K562 (cell line): ENCODE results near the gene NFILZ. TPM values are rescaled to one million over a fixed set of nuclear protein-coding genes. Genes with fewer than 3 reads are reported as not detected.

Experiments used
- ATAC-seq: fragments of 200-7000 bp; cut with Tn5 transposase; 3 replicates; pipeline ENCODE4 v1.9.1; 2020; ENCODE audit warnings: moderate library complexity
- BruUV-seq: library from RNA; stranded (reverse); fragments of 400-500 nt; replicated peaks from 2 replicates; lab custom pipeline; 2021; lab: Mats Ljungman, UMichigan
- CTCF ChIA-PET: fragments of 300-600 bp; formaldehyde crosslinking; extraction: SDS; loops from one replicate; lab custom pipeline; 2021; ENCODE audit warnings: low intra/inter-chr PET ratio; lab: Yijun Ruan, JAX
- POLR2A ChIA-PET: fragments of 300-600, 350-650 bp; sonication (Branson Sonifier 250); formaldehyde crosslinking; extraction: SDS; loops from one replicate; lab custom pipeline; 2021; ENCODE audit warnings: antibody characterized with exemption, inconsistent platforms; lab: Yijun Ruan, JAX
- DNase-seq, 4 experiments: peaks; one replicate each; pipeline versions ENCODE4 v3.0.0 to v3.0.0-alpha.2; 2011 to 2018; ENCODE audit warnings: low spot score in 3 of 4, mixed read lengths in 3 of 4; ENCODE audit errors: extremely low read depth in 1 of 4
- FAIRE-seq: peaks from 2 replicates; lab custom pipeline; 2011; peaks lifted over from hg19 to GRCh38; lab: Jason Lieb, UNC
- H2AFZ ChIP-seq: 2 replicates; pipeline ENCODE4 v1.6.0; 2011; ENCODE audit warnings: low read depth, low read length, control low read depth, inconsistent platforms
- H3K27ac ChIP-seq: fragments of 200-600 bp; 3 replicates; pipeline ENCODE4 v1.8.0; 2011; ENCODE audit warnings: low read depth, mild to moderate bottlenecking, control low read depth, inconsistent platforms, low read length, moderate library complexity, mixed read lengths; ENCODE audit errors: extremely low read depth
- H3K27me3 ChIP-seq, 2 experiments: fragments of 300-600 bp in 1 of 2; 2 replicates in 1 of 2; 3 replicates in 1 of 2; pipeline versions ENCODE4 v1.6.0 to v1.8.0; 2011; ENCODE audit warnings: inconsistent platforms in 2 of 2, low read length in 2 of 2, mild to moderate bottlenecking in 1 of 2, mixed read lengths in 1 of 2, moderate library complexity in 1 of 2; ENCODE audit not compliant: control insufficient read depth in 2 of 2, insufficient read depth in 2 of 2
- H3K36me3 ChIP-seq: fragments of 300-600 bp; 3 replicates; pipeline ENCODE4 v1.8.0; 2011; ENCODE audit warnings: mild to moderate bottlenecking, low read length, inconsistent platforms; ENCODE audit not compliant: control insufficient read depth, insufficient read depth
- H3K4me1 ChIP-seq, 2 experiments: fragments of 200-600 bp in 1 of 2; replicated peaks in 1 of 2; 2 replicates in 1 of 2; 3 replicates in 1 of 2; pipeline versions ENCODE4 v1.5.1 to v1.8.0; 2011; ENCODE audit warnings: inconsistent platforms in 2 of 2, low read length in 2 of 2, mild to moderate bottlenecking in 1 of 2, mixed read lengths in 1 of 2, moderate library complexity in 1 of 2; ENCODE audit not compliant: control insufficient read depth in 2 of 2, insufficient read depth in 2 of 2
- H3K4me2 ChIP-seq: 2 replicates; pipeline ENCODE4 v1.6.1; 2011; ENCODE audit warnings: low read length, control low read depth, inconsistent platforms, mixed read lengths; ENCODE audit not compliant: insufficient read depth
- H3K4me3 ChIP-seq: fragments of 200-600 bp; sonication (generic), shearing (Covaris generic); 2 replicates; pipeline ENCODE4 v1.5.1; 2016; ENCODE audit warnings: control low read depth, inconsistent platforms
- H3K79me2 ChIP-seq: fragments of 200-600 bp; 3 replicates; pipeline ENCODE4 v1.8.0; 2011; ENCODE audit warnings: low read length, inconsistent platforms; ENCODE audit not compliant: control insufficient read depth, insufficient read depth
- H3K9ac ChIP-seq, 2 experiments: 2 replicates each; pipeline versions ENCODE4 v1.6.0 to v1.6.1; 2011; ENCODE audit warnings: low read depth in 2 of 2, low read length in 2 of 2, control low read depth in 1 of 2, inconsistent platforms in 1 of 2, mild to moderate bottlenecking in 1 of 2, mixed read lengths in 1 of 2; ENCODE audit not compliant: insufficient read depth in 1 of 2
- H3K9me1 ChIP-seq: one replicate; pipeline ENCODE4 v1.6.0; 2011; ENCODE audit warnings: inconsistent platforms, mild to moderate bottlenecking, low read length, moderate library complexity; ENCODE audit not compliant: control insufficient read depth, insufficient read depth
- H3K9me3 ChIP-seq: replicated peaks from 2 replicates; pipeline ENCODE4 v1.5.1; 2011; ENCODE audit warnings: low read depth, low read length, inconsistent platforms; ENCODE audit not compliant: control insufficient read depth, insufficient read depth
- H4K20me1 ChIP-seq: replicated peaks from 2 replicates; pipeline ENCODE4 v1.6.1; 2011; ENCODE audit warnings: low read length, inconsistent platforms, mixed read lengths; ENCODE audit not compliant: control insufficient read depth, insufficient read depth
- CREB1 ChIP-seq, 2 experiments: sonication (generic) in 1 of 2; formaldehyde crosslinking in 1 of 2; IDR thresholded peaks; 2 replicates each; pipeline versions ENCODE4 v1.6.1 to v1.8.0; 2012 to 2022; ENCODE audit warnings: inconsistent platforms in 1 of 2, mild to moderate bottlenecking in 1 of 2, missing genetic modification reagents in 1 of 2, moderate library complexity in 1 of 2
- MBD2 ChIP-seq: sonication (generic); IDR thresholded peaks from 2 replicates; pipeline ENCODE4 v1.6.1; 2016; ENCODE audit warnings: low read depth, borderline replicate concordance
- ZFP36 ChIP-seq: fragments of 150-350 bp; IDR thresholded peaks from 2 replicates; pipeline ENCODE4 v1.6.1; 2018; ENCODE audit warnings: low read length, low read depth; ENCODE audit not compliant: partially characterized antibody
- ZNF239 ChIP-seq: fragments of 250-450 bp; sonication (Bioruptor Pico); IDR thresholded peaks from 2 replicates; pipeline ENCODE4 v1.4.0; 2020; ENCODE audit warnings: mild to moderate bottlenecking
- WGBS: fragments of 100-300 bp; shearing (Covaris generic); methylation state at CpG from one replicate; pipeline ENCODE4 v1.1.6; 2016; ENCODE audit warnings: low coverage, mixed read lengths; ENCODE audit not compliant: insufficient coverage; ENCODE audit errors: missing lambda C conversion rate; 5-methylcytosine and 5-hydroxymethylcytosine counted together
- in situ Hi-C: fragments of 300-500 bp; cut with MboI; formaldehyde crosslinking; loops from 4 replicates; pipeline ENCODE4 v1.15.0; 2018; ENCODE audit warnings: inconsistent platforms, mixed read lengths
- intact Hi-C: fragments of 100-400 bp; cut with micrococcal nuclease; formaldehyde crosslinking; loops from 2 replicates; pipeline ENCODE4 v1.14.2; 2022
- polyA plus RNA-seq, 8 experiments: library from polyadenylated mRNA; depleted of rRNA in 4 of 8; stranded (reverse) in 5 of 8; unstranded in 3 of 8; fragments of >200 nt; fragmentation: Nextera tagmentation in 2 of 8; fragmentation: Illumina TruSeq in 1 of 8; extraction: Ambion mirVana in 2 of 8; extraction: Trizol in 1 of 8; gene quantifications; 2 replicates each; pipeline versions ENCODE4 v1.2.1 to v1.2.3, GENCODE V29; 2011 to 2014; ENCODE audit warnings: inconsistent platforms in 1 of 8, missing spikeins in 1 of 8
- total RNA-seq, 7 experiments: library from RNA; depleted of rRNA in 6 of 7; stranded (reverse); fragments of >200 nt in 6 of 7; fragmentation: Illumina TruSeq in 2 of 7; extraction: Trizol in 2 of 7; gene quantifications; 2 replicates each; pipeline versions ENCODE4 v1.2.1 to v1.2.3, GENCODE V29; 2011 to 2021; ENCODE audit warnings: low replicate concordance in 1 of 7

The NFILZ gene
- total and polyA plus RNA-seq, 9 of the 15 experiments (the other 6 are each of a cell fraction or from before 2014, with no cell fraction given): not detected

DNA sequence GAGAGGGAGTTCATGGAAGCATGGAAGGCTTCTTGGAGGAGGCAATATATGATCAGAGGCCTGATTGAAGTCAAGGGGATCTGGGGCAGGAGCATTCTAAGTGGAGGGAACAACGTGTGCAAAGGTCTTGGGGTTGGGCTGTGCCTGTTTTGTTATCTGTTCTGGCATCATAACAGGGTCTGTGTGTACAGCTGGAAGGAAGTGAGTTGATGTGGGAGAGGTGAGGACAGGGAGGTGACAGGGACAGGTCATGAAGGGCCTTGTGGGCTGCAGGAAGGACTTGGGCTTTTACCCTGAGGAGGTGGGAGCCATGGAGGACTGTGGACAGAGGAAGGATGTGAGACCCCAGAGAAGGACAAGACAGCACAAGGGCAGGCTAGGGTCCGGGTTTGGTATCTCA is 1.2 kb upstream of the NFILZ start:
- CTCF ChIA-PET: no interaction called here
- Histone ChIP-seq H3K79me2 (no peaks in the 10 kb centered on the region), H3K4me1 (no peaks in the 10 kb centered on the region)
- FAIRE-seq (no peak), ATAC-seq (no peak)
- in situ Hi-C loops (no loop called here), intact Hi-C loops (no loop called here)
- TF ChIP-seq ZFP36 (peak; percentile 62), CREB1 (IDR thresholded peaks at IDR 0.05) (no peak), CREB1 (CRISPR knock-in tag; IDR thresholded peaks at IDR 0.05) (no peak)
- TF ChIP-seq, all 486 proteins: peak for 1
- Histone ChIP-seq H3K9me3 (no peaks in the 10 kb centered on the region), H4K20me1 (no peaks in the 10 kb centered on the region), H2AFZ (no peak overlapping the region), H3K4me2 (no peak overlapping the region), H3K27ac (no peak overlapping the region), H3K27me3 (peaks cover 9 to 32% of the 10 kb centered on the region in 2 experiments; a peak in 3 of 5 replicates), H3K9ac (no peak overlapping the region), H3K36me3 (no peaks in the 10 kb centered on the region), H3K9me1 (no peaks in the 10 kb centered on the region), H3K4me3 (no peak overlapping the region)
- WGBS: 4% methylated on average over 2 of the region's 2 CpGs
- BruUV-seq: no TSS peak
- no peak for DNase-seq
- POLR2A ChIA-PET: no interaction called here

DNA sequence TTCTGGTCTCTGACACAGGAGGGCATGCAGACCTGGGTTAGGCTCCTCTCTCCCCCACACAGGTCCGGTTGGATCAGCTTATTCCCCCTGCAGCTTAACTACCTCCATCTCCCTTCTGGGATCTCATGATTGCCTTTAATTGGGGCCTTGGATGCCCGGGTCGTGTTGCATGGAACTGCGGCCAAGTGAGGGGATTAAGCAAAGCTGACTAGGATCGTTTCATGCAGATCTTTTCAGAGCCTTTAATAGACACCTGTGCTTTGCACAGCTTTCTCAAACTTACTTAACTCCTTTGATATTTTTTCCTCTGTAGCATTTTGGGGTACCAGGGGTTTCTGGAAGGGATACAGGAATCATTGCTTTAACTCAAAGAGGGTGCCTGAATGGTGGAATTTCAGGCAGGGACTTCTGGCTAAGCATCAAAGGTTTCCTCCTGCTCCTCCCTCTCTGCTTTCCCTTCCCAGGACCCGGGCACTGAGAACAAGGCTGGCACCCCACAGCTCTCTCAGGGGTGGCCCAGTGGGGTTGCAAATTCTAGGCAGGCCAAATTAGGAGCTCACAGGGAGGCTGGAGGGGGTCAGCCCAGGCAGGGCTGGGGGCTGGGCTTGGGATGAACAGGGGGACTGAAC is 477 bp downstream of the NFILZ start:
- Histone ChIP-seq H3K27ac (no peak overlapping the region), H3K4me3 (no peak overlapping the region), H2AFZ (no peak overlapping the region), H3K4me2 (no peak overlapping the region), H3K9me1 (no peaks in the 10 kb centered on the region), H3K79me2 (no peaks in the 10 kb centered on the region), H4K20me1 (no peaks in the 10 kb centered on the region), H3K27me3 (peaks cover 9 to 27% of the 10 kb centered on the region in 2 experiments; a peak in 3 of 5 replicates), H3K36me3 (no peaks in the 10 kb centered on the region), H3K9ac (no peak overlapping the region; a peak in 1 of 4 replicates), H3K4me1 (no peaks in the 10 kb centered on the region), H3K9me3 (no peaks in the 10 kb centered on the region)
- FAIRE-seq (no peak), DNase-seq (no peak), ATAC-seq (no peak)
- POLR2A ChIA-PET: interaction anchor here (0.6 kb wide), 1 partner anchor 379 kb away, joined by 3 read pairs; no protein-coding TSS in a partner anchor
- in situ Hi-C loops (no loop called here), intact Hi-C loops (no loop called here)
- WGBS: 0% methylated on average over 6 of the region's 6 CpGs
- BruUV-seq: no TSS peak
- TF ChIP-seq ZNF239: peak; percentile 87
- no peak for TF ChIP-seq MBD2
- CTCF ChIA-PET: no interaction called here
